Cardiac septum (tissue), 1 donor: ENCODE results near the gene REG4. TPM values are rescaled to one million over a fixed set of nuclear protein-coding genes. Genes with fewer than 3 reads are reported as not detected.
"Not testable (repeated sequence)": the region's sequence is repeated elsewhere in the genome, so short reads cannot be mapped to it uniquely, and the experiment has no call there.

Source experiments
- DNase-seq: peaks from one replicate; pipeline ENCODE4 v3.0.0-alpha.2; 2020; ENCODE audit warnings: low spot score
- intact Hi-C: fragments of 100-400 bp; cut with DNase I; formaldehyde crosslinking; loops from one replicate; pipeline ENCODE4 v1.14.0; 2022
- long read RNA-seq: library from polyadenylated mRNA; unstranded; transcript quantifications from one replicate; pipeline ENCODE4 v2.0.0, GENCODE V29; 2021
- total RNA-seq: library from RNA; stranded (reverse); fragmentation: NEBNext Ultra II Directional; extraction: Animal tissue kit (Norgen Biotek cat#: 25700); gene quantifications from one replicate; pipeline ENCODE4 v1.2.1, GENCODE V29; 2021
- donor health status: DM: no; HTN: no; CAD: no.

Gene REG4
- not detected for total RNA-seq
- long read RNA-seq: 0 reads

DNA sequence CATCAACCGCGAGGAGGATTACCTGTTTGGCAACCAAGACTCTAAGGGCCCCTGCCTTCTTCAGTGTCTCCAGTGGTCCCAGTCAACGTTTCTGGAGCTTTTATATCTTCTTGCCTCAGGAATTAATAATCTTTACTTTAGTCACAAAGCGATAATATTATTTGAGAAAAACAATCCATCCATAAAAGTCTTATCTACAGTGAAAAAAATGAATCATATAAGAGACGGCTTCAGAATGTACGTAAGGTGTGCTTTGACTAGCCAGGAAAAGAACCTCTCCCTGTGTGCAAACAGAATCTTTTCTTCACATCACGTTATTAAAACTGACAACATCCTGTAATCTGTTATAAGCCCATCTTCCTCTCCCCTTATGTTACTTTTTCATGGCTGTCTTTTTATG lies at the start of gene REG4:
TSS of gene REG4 (minus strand) at position 74 of the 400 bp plus-strand sequence. CDS start 2,691 bp downstream, outside the sequence.
- intact Hi-C loops: no loop called here
- DNase-seq: no peak

- DNase-seq: no peak
- intact Hi-C loops: no loop called here
Measured at GRCh38 chr1:119859647-119860046, 48.4 kb upstream of the REG4 start.

DNA sequence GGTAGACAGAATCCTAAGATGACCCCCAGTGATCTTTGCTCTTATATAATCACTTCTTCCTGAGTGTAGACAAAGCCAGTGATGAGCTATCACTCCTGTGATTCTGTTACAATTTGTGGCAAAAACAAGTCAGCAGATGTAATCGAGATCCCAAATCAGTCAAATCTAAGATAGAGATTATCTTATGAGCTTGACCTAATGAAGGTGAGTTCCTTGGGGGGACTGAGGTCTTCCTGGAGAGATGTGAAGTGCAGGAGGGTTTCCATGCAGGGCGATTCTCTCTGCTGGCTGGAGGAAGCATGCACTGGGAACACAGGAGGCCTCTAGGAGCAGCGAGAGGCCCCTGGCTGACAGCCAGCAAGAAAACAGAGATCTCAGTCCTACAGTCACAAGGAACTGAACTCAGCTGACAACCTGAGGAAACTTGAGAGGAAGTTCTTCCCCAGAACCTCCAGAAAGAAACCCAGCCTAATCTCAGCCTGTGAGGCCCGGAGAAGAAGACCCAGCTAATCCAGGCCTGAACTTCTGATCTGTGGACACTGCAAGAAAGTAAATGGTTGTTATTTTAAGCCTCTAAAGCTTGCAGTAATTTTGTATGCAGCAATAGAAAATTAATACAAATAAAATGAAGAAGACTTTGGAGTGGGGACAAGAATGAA lies 47.4 kb upstream of the REG4 start:
- intact Hi-C loops, DNase-seq: not testable (repeated sequence)

GRCh38 chr1:119858126-119858525 lies 46.9 kb upstream of the REG4 start:
- intact Hi-C loops: no loop called here

DNA sequence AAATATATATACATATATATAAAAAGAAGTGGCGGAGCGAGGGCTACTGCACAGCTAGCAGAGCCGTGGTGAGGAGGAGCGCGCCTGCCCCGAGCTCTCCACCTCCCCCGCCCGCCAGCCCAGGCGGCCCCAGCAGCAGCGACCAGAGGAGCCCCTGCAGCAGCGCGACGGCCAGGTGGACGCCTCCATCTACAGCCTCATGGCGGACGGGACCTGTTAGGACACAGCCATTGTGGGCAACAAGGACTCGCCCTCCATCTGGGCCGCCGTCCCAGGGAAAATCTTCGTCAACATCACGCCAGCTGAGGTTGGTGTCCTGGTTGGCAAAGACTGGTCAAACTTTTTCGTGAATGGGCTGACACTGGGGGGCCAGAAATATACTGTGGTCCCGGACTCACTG lies 41.9 kb upstream of the REG4 start:
- no peak for DNase-seq
- intact Hi-C loops: no loop called here

More at GRCh38 chr1:119858126-119858525, 46.9 kb upstream of the REG4 start:
- DNase-seq: no peak

- DNase-seq, intact Hi-C loops: not testable (repeated sequence)
Measured at GRCh38 chr1:119844206-119844605, 32.9 kb upstream of the REG4 start.

DNA sequence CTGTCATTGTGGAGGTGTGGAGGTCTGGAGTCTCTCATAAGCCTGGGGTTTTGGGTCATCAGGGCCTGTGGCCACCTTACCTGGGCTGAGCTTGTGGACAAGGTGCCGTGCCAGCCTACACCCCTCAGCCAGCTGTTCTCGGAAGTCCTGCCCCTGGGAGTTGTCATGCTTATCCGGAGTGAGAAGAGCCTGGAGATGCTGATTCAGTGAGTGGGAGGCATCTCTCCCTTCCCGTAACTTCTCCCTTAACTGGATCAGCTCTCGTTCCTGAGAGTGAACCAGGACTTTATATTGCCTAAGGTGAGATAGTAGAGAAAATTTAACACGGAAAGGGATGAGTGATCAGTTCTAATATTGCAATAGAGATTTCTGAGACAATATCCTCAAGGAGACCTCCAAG lies 30.0 kb upstream of the REG4 start:
- no peak for DNase-seq
- intact Hi-C loops: no loop called here

DNA sequence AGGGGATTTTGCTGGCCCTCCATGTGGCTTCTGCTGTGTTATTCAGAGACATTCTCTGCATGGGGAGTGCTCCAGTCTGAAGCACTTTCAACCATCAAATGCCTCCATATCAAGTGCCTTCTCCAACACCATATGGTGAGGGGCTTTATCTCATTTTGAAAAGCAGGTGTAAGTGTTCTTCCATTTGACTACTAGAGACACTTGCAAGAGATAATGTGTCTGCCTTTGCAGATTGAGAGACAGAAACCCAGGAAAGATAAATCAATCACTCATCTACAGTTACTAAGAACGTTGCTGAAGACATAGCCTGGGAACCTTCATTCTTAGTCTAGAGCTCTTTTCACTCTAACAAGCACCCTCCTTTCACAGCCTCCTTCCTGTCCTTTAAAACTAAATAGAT lies 29.5 kb upstream of the REG4 start:
- no peak for DNase-seq
- intact Hi-C loops: no loop called here

GRCh38 chr1:119838236-119838635 lies 27.0 kb upstream of the REG4 start:
- intact Hi-C loops: no loop called here
- DNase-seq: no peak

- no peak for DNase-seq
- intact Hi-C loops: no loop called here
Measured at GRCh38 chr1:119834990-119835389, 23.7 kb upstream of the REG4 start.

DNA sequence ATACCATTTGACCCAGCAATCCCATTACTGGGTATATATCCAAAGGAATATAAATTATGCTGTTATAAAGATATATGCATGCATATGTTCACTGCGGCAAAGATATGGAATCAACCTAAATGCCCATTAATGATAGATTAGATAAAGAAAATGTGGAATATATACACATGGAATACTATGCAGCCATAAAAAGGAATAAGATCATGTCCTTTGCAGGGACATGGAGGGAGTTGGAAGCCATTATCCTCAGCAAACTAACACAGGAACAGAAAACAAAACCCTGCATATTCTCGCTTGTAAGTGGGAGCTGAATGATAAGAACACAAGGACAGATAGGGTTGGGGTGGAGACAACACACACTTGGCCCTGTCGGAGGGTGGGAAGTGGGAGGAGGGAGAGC lies 19.8 kb upstream of the REG4 start:
- DNase-seq: no peak
- intact Hi-C loops: no loop called here

DNA sequence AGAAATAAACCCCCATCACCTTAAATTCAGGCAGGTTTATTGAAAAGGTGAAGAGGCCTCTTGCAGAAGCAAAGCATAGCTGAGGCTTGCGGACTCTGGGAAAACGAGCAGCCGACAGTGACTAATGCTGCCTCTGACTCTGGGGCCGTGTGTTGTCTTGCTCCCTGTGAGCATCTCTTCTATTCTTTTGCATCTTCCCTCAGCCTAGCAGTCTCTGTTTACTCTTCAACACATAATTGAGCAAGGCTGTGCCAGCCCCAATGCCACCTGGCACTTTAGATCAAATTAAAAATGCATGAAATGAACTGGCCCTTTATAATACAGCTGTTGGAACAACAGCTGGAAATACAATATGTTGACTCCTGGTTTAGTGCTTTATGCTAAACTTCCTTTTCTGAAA lies 18.4 kb upstream of the REG4 start:
- intact Hi-C loops: no loop called here
- no peak for DNase-seq

DNA sequence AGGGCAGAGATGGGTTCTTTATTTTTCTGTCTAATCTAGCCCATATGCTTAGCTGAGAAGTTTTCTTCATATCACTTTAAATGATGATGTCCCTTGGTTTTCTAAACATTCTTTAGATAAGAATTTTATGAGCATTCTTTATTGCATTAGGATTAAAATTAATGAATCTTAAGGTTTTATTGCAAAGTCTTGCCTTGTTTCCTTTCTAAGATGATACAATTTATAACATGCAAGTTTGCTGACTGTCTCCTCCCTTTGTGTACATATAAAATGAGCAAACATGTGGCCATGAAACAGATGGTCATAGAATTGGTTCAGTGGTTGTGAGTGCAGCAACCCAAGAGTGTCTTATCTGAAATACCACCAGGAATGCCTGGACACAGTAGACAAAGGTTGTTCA lies 17.7 kb upstream of the REG4 start:
- intact Hi-C loops, DNase-seq: not testable (repeated sequence)

DNA sequence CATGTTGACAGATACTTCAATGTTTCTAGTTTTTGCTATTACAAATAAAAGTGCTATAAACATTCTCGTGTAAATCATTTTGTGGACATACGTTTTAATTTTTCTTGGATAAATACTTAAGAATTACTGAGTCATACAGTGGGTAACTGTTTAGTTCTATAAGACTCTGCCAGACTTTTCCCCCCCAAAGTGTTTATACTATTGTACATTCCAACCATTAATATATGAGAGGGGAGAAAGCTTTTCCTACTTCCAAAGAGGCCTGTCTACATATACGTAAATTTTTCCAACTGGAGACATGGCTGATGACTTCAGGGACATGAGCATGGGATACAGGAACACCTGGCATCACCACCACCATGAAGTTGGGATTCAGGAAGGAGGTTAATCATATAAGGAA lies 17.0 kb upstream of the REG4 start:
- DNase-seq: no peak

DNA sequence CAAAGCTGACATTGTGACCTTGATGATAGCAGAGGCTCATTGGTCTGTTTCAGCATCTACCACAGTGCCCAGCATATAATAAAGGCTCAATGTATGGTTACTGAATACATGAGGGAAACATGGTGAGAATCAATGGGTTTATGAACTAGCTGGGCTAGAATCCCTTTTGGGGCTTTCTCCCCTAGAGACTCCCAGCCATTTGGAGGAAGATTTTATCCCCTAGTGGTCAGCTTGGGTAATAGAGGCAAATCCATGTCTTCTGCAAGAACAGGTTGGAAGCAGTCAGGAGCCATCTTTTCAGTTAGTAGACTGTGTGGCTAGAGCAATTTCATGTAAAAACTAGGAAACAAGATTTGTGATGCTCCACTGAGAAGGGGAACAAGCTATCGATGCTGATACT lies 15.8 kb upstream of the REG4 start:
- no peak for DNase-seq
- intact Hi-C loops: no loop called here

More for the DNA sequence above, 17.0 kb upstream of the REG4 start:
- intact Hi-C loops: no loop called here

- intact Hi-C loops: no loop called here
Measured at GRCh38 chr1:119822406-119822805, 11.1 kb upstream of the REG4 start.

GRCh38 chr1:119818181-119818580 lies 6.9 kb upstream of the REG4 start:
- DNase-seq: no peak
- intact Hi-C loops: no loop called here

More at GRCh38 chr1:119822406-119822805, 11.1 kb upstream of the REG4 start:
- no peak for DNase-seq

DNA sequence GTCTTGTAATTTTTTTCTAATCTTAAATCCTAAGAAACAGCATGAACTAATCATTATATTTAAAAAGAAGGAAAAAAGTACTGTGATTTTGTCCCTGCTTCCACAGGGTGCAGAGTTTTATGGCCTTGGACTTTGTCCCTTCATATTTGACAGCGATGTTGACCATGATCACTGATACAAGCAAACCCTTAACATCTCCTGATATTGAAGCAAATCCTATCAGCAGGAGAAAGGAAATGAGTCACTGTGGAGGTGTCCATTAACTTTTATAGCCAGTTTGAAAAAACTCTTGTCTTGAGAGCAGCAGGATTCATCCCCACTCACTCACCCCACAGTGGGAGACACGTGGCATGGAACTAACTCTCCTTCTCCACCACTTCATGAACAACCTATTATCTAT lies 5.1 kb upstream of the REG4 start:
- no peak for DNase-seq
- intact Hi-C loops: no loop called here

DNA sequence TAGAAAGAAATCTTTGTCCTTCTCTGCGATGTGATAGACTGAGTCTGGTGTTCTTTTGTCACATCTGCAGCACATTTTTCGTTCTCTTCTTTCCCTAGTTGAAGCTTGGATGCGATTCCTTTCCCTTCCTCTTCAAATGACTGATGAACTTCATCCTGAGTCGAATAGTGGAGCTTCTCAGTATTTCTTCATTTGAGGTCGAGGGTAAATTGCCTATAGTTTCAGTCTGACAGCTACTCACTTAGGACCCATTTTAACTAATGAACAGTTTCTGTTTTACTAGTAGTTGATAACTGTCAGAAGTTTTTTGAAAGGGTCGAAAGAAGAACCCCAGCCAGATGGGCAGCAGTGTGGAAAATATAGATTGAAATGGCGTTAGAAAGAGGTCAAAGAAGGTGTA lies 4.7 kb upstream of the REG4 start:
- intact Hi-C loops: no loop called here
- no peak for DNase-seq

DNA sequence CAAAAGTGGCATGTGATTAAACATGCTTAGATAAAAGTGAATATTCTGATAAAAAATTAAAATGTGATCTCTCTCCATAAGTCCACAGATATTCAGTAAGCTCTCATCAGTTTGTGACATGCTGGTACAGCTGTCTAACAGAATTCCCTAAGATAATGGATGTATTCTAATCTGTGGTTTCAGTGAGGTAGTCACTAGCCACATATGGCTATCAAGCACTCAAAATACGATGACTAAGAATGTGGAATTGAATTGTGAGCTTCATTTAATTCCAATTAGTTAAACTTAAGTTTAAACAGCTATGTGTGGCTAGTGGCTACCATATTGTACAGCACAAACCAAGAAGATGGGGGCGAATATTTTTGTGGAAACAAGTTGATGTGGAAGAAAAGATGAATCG lies 4.1 kb upstream of the REG4 start:
- no peak for DNase-seq
- intact Hi-C loops: no loop called here

DNA sequence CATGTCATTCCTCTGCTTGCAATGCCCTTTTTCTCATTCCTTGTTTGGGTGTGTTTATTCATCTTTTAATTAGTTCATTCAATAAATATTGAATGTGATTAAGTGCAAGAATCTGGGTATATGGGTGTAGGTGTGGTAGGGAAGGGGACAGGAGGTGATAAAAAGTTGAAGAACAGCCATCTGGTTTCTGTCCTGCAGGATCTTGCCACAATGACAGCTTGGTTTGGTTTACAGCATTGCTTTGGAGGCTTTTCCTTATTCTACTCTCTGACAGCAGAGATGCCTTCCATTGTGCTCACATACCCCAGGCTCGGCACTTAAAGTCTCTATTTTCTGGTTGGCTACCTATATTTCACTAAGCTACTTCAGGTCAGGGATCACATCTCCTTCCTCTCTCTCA lies 3.0 kb upstream of the REG4 start:
- DNase-seq: no peak
- intact Hi-C loops: no loop called here

- intact Hi-C loops: no loop called here
- DNase-seq: no peak
Measured at GRCh38 chr1:119811985-119812557, 811 bp upstream of the REG4 start.
